ENCODE data around the gene TCF25.

- TF ChIP-seq, protein P1, sequence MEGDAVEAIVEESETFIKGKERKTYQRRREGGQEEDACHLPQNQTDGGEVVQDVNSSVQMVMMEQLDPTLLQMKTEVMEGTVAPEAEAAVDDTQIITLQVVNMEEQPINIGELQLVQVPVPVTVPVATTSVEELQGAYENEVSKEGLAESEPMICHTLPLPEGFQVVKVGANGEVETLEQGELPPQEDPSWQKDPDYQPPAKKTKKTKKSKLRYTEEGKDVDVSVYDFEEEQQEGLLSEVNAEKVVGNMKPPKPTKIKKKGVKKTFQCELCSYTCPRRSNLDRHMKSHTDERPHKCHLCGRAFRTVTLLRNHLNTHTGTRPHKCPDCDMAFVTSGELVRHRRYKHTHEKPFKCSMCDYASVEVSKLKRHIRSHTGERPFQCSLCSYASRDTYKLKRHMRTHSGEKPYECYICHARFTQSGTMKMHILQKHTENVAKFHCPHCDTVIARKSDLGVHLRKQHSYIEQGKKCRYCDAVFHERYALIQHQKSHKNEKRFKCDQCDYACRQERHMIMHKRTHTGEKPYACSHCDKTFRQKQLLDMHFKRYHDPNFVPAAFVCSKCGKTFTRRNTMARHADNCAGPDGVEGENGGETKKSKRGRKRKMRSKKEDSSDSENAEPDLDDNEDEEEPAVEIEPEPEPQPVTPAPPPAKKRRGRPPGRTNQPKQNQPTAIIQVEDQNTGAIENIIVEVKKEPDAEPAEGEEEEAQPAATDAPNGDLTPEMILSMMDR (IDR thresholded peaks at IDR 0.05 in 4 of 5, conservative IDR thresholded peaks at IDR 0.05 in 1 of 5): peak; percentile 44 to 82 (median 76)
- TF ChIP-seq POLR2A (IDR thresholded peaks at IDR 0.05): no peak
Observed at GRCh38 chr16:89909777-89910716, 36.7 kb downstream of the TCF25 start.

All from gastrocnemius medialis (tissue), 4 donors.